Stimulated activated CD8-positive, alpha-beta memory T cell treated with anti-CD3 and anti-CD28 coated beads, Interleukin-12 subunit alpha, Interleukin-12 subunit beta, amount 100 ng/mL, for 24 hours (primary cell): Measurements from ENCODE around the gene ERGIC2.
"Not testable (repeated sequence)": the region's sequence is repeated elsewhere in the genome, so short reads cannot be mapped to it uniquely, and the experiment has no call there.

Experiments used
- DNase-seq: peaks from one replicate; pipeline ENCODE4 v3.0.0-alpha.2; 2020; ENCODE audit errors: extremely low read depth

The ERGIC2 gene

GRCh38 chr12:29380536-29381523 lies at the start of gene ERGIC2:
Gene ERGIC2, minus strand, starts transcription at chr12:29381172. Its CDS starts 9,539 bp downstream, at chr12:29371633.
- peak; percentile 69 for DNase-seq

DNA sequence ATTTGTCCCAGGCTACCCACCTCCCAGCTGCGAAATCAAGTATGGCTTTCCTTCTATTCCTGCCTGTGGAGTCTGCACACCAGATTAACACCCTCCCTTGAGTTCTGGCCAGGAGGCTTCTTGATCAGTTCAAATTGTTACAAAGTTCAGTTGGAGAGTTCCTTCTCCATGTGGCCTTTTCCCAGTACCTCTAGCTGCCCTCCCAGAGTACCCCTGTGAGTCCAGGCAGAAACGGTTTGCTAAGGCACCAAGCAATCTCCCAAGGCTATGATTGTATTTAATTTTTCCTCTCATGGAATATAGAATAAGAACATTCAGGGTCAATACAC lies 49.7 kb upstream of the ERGIC2 start:
- DNase-seq: no peak

- no peak for DNase-seq
These were observed 49.2 kb upstream of the ERGIC2 start for GRCh38 chr12:29429999-29430715.

DNA sequence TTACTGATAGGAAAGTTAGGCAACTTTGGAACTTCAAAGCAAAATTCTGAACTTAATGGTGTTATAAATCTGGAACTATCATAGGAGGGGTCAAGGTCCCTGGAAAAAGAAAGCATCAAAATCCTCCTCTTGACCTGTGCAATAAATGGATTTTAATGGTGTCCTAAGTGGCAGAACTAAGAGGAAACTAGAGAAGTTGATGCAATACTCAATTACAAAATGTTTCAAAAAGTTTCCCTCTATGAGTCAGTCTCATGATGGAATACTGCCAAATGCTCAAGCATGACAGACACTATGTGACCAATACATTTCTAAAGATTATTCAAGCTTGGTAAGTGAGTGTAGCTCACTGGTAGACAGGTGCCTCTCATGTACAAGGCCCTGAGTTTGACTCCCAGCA lies 47.7 kb upstream of the ERGIC2 start:
- no peak for DNase-seq

DNA sequence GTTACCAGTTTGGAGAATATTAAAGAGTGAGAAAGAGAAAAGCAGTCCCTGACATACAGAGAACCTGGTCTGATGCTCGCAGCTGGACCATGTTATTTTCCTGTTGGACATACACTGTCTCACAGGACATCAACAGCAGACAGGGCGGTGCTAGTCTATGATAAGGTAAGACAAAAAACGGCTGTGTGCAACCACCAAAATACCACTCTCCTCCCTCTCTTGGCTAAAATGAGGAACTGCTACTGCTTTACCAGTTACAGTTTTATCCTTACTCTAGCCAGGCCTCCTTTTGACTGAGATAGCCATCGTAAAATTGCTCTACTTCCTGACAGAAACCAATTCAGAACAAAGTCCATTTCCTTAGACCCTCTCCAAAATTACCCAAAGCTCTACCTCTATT lies 47.0 kb upstream of the ERGIC2 start:
- no peak for DNase-seq

GRCh38 chr12:29426498-29426897 lies 45.5 kb upstream of the ERGIC2 start:
- no peak for DNase-seq

DNA sequence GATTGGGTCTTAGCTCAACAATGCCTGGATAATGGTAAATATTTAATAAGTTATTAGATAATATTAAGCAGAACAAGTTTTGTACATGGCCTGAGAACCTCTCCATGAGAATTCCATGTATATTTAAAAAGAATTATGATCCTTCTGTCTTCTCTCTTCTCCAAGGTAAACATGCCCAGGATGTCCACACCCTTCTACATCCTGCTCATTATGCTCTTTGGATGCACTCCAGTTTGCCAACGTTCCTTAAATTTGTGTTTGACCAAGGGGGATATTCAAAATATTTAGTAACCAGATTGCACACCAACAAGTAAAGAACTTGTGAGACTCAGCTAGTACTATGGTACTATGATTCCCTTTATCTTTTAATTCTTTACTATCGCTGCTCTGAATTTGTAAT lies 44.8 kb upstream of the ERGIC2 start:
- no peak for DNase-seq

DNA sequence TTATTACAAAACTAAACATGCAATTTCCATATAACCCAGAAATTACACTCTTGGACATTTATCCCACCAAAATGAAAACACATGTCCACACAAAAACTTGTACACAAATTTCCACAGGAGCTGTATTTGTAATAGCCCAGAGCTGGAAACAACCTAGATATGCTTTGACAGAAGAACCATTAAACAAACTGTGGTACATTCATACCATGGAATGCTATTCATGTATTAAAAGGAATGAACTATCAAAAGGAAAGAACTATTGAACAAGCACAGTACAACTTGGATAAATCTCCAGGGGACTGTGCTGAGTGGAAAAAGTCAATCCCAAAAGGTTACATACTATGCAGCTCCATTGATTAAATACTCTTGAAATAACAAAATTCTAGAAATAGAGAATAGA lies 35.8 kb upstream of the ERGIC2 start:
- no peak for DNase-seq

DNA sequence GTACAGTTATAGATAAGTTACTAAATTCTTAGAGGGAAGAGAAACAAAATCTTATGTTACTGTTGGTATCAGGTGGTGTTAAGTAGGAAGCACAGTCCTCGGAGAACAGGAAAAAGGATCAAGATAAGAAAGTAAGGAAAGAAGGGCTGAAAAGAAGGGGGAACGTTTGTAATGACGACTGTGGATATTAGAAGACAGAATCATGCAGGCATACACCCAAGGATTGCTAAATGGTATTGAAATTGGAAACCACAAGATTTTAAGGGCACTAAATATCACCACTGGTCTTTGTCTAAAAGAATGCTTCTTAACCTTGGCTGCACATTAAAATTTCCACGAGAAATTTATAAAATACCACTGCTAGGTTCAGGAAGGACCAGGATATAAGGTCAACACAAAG lies 34.1 kb upstream of the ERGIC2 start:
- no peak for DNase-seq

DNA sequence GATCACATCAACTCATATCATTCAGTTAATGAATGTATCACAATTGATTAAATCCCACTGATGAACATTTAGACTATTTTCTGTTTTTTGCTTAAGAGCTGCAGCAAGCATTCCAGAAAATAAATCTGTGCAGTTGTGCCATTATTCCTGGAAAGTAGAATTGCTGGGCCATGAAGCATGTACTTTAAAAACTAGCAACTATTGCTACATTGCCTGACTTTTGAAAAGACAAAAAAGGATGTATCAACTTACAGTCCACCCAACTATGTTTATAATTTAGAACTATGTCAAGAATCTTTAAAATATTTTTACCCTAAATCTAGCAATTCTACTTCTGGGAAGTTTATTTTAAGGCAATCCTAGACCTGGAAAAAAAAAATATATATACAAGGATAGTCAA lies 33.4 kb upstream of the ERGIC2 start:
- DNase-seq: no peak

DNA sequence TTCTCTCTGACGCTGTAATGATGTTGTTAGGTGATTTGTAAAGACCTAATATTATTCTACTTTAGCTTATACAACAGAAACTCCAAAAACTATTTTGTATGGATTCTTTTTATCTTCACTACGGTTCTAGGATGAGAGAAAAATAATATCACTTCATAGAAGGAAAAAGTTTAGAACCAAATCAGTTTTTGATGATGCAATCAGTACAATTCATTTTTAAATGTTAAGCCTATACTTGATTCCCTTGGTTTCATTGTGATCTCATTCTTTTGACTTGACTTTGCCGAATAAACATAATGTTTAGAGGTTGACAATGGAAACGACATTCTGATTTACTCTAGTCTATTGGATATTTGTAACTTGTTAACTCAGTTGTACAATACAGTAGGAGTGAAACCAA lies 24.6 kb upstream of the ERGIC2 start:
- DNase-seq: no peak

GRCh38 chr12:29403991-29404390 lies 23.0 kb upstream of the ERGIC2 start:
- DNase-seq: no peak

DNA sequence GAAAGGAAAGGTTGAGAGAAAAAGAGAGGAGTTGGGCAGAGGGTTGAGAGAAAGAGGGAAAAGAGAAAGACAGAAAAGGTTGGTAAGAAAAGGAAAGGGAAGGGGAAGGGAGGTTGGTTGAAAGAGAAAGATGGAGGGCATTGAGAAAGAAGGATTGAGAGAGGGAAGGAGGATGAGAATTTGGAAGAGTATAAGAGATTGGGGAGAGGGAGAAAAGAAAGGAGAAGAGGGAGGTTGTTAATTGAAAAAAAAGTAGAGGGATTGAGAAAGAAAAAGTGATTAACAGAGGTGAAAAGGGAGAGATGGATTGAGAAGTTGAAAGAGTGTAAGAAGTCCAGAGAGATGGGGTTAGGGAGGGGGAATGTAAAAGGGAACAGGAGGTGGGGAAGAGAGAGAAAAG lies 21.5 kb upstream of the ERGIC2 start:
- DNase-seq: no peak

DNA sequence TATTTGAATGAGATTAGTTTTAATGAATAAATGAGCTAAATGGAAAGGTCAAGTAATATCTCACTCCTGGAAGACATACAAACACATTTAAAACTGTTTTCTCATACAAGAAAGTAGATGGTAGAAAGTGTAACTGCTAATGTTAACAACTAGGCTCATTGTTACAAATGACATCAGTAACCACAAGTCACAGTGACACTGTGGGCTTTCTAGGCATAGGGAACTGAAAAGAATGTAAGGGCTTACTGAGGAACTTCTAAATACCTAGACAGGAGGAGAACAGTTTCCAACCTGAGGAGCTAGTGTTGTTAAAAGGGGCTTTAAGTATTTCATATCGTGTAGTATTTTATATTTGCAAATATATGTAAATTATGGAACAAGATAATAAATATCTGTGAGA lies 17.5 kb upstream of the ERGIC2 start:
- DNase-seq: no peak

DNA sequence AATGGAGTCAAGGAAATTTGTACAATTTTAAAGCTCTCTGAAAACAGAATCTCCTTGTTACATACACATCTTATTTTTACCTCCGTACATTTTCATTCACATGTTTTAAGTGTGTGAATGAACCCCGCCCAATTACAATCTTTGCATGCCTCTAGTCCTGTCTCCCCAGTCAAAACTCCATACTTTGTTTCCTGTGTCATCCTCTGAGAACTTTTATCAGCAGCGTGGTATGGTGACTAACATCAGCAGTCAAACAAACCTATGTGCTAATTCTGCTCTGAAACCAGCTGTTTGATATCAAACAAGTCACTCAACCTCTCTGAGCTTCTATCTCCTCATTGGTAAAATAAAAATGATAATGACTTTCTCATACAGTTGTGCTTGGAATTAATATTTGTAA lies 15.8 kb upstream of the ERGIC2 start:
- DNase-seq: no peak

GRCh38 chr12:29395356-29395755 lies 14.4 kb upstream of the ERGIC2 start:
- no peak for DNase-seq

- not testable (repeated sequence) for DNase-seq
These were observed 9.4 kb upstream of the ERGIC2 start for GRCh38 chr12:29390419-29390818.

DNA sequence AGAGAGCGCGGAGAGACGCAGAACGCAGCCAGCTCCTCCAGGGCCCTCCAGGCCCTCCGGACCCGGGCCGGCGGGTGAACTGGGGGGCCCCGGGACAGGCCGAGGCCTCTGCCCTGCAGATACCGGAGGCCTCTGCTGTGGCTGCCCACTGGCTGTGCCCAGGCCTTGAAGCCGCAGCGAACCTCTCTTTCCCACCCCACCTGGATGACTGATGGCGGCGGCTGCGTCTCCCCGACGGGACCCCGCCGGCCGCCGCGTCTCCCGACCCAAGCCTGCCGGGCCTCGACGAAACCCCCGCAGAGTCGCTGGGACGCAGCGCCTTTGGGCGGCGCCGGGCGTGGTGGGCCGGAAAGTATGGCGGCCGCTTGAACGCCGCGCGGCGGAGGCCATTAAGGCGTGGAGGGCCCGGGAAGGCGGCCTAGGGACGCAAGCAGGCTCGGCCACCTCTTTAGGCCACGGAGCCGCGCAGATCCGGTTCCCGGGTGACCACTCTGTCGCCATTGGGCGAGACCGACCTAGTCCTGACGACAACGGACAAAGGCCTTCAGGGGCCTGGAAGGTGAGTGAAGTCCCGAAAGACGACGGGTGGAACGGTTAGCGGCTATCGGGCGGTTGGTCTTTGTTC lies 8.4 kb upstream of the ERGIC2 start:
- no peak for DNase-seq

DNA sequence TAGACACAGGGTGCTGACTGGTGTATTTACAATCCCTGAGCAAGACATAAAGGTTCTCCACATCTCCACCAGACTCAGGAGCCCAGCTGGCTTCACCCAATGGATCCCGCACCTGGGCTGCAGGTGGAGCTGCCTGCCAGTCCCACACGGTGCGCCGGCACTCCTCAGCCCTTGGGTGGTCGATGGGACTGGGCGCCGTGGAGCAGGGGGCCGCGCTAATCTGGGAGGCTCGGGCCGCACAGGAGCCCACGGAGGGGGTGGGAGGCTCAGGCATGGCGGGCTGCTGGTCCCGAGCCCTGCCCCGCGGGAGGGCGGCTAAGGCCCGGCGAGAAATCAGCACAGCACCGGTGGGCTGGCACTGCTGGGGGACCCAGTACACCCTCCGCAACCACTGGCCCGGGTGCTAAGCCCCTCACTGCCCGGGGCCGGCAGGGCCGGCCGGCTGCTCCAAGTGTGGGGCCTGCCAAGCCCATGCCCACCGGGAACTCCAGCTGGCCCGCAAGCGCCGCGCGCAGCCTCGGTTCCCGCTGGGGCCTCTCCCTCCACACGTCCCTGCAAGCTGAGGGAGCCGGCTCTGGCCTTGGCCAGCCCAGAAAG lies 5.2 kb upstream of the ERGIC2 start:
- DNase-seq: not testable (repeated sequence)

- DNase-seq: not testable (repeated sequence)
These were observed 4.2 kb upstream of the ERGIC2 start for GRCh38 chr12:29385194-29385593.

DNA sequence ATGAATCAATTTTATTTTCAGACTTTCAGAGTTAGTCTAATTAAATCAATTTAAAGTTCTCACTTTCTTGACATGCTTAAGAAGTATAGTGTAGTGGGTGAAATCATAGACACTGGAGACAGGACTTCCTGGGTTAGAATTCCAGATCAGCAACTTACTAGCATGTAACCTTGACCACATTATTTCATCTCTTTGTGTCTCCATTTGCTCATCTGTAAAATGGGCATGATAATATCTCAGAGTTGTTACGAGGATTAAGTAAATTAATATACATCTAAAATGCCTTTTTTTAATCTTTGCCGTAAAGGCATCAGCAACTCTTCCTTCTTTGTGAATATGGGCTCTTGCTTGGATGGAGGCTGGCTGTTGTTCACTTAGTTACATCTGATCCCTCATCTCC lies 1.3 kb upstream of the ERGIC2 start:
- DNase-seq: no peak

DNA sequence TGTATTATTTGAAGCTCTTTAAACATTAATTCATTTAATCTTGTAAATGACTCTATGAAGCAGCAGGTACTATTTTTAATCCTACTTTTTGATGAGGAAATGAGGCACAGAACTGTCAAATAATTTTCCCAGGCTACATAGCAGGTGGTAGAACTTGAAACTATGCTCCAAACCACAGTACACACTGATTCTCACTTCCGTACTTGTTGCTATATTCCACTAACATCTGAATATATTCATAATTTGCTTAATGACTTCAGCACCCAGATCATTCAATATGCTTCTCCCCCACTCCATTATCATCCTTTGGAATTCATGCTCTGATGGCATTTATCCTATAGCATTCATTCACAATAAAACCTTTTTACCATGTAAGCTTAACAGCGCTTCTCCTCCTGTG lies 4.9 kb downstream of the ERGIC2 start:
- DNase-seq: no peak
